Thoracic aorta (tissue), 2 donors: ENCODE results near the gene IQSEC1. TPM values are rescaled to one million over a fixed set of nuclear protein-coding genes. Genes with fewer than 3 reads are reported as not detected.

Experiments used
- ATAC-seq: fragments of 150-250 bp; one replicate; pipeline ENCODE4 v1.8.0; 2017; ENCODE audit warnings: low read depth; ENCODE audit not compliant: insufficient number of reproducible peaks, low FRiP score
- DNase-seq: peaks from one replicate; pipeline ENCODE4 v3.0.0-alpha.2; 2020; ENCODE audit warnings: low spot score
- H3K27ac ChIP-seq, 2 donors: fragments of 200-600 bp; sonication (generic); 1 replicate in 1 of 2; 2 replicates in 1 of 2; pipeline ENCODE4 v1.5.1; 2016; ENCODE audit warnings: mild to moderate bottlenecking in 2 of 2, moderate library complexity in 2 of 2
- H3K27me3 ChIP-seq: fragments of 200-600 bp; sonication (generic); replicated peaks from 2 replicates; pipeline ENCODE4 v1.6.0; 2016; ENCODE audit warnings: mild to moderate bottlenecking; ENCODE audit not compliant: insufficient read depth
- H3K36me3 ChIP-seq: fragments of 200-600 bp; sonication (generic); one replicate; pipeline ENCODE4 v1.5.1; 2016
- H3K4me1 ChIP-seq, 2 donors: fragments of 200-600 bp; sonication (generic); 1 replicate in 1 of 2; 2 replicates in 1 of 2; pipeline versions ENCODE4 v1.5.1 to v1.6.0; 2016; ENCODE audit warnings: low read depth in 2 of 2, mild to moderate bottlenecking in 1 of 2; ENCODE audit not compliant: control insufficient read depth in 1 of 2
- H3K4me3 ChIP-seq: fragments of 200-600 bp; sonication (generic); 2 replicates; pipeline ENCODE4 v1.5.1; 2016; ENCODE audit warnings: mild to moderate bottlenecking
- H3K9me3 ChIP-seq: fragments of 200-600 bp; sonication (generic); 2 replicates; pipeline ENCODE4 v1.5.1; 2016
- CTCF ChIP-seq: fragments of 200-600 bp; sonication (generic); IDR thresholded peaks from one replicate; pipeline ENCODE4 v1.5.1; 2019; ENCODE audit warnings: antibody characterized with exemption
- total RNA-seq, 2 donors: library from RNA; depleted of rRNA; stranded (reverse); fragments of >200 nt; gene quantifications; one replicate each; pipeline versions ENCODE4 v1.1.0 to v1.2.3, GENCODE V29; 2016

The IQSEC1 gene
- total RNA-seq, 2 donors from 2014 or later = 93.6 to 121 TPM

- Histone ChIP-seq H3K27me3 (no peaks in the 10 kb centered on the region), H3K36me3 (no peaks in the 10 kb centered on the region), H3K4me3 (peak overlapping the region; percentile 61), H3K9me3 (peaks cover 4% of the 10 kb centered on the region), H3K4me1 (peaks cover 8 to 29% of the 10 kb centered on the region in 2 donors), H3K27ac (no peak overlapping the region)
- DNase-seq = peak; percentile 60
- peak; percentile 72 for ATAC-seq
- TF ChIP-seq CTCF = peak; percentile 87
Observed at GRCh38 chr3:12868039-12869034, 204.9 kb downstream of the IQSEC1 start.

GRCh38 chr3:12866836-12867235 lies 206.4 kb downstream of the IQSEC1 start:
- H3K4me1 ChIP-seq = peaks cover 8 to 28% of the 10 kb centered on the region in 2 donors
- DNase-seq (no peak), ATAC-seq (no peak)
- TF ChIP-seq CTCF = no peak
- H3K4me3 ChIP-seq = no peak overlapping the region
- H3K36me3 ChIP-seq = no peaks in the 10 kb centered on the region
- H3K9me3 ChIP-seq = peaks cover 4% of the 10 kb centered on the region
- H3K27me3 ChIP-seq = no peaks in the 10 kb centered on the region
- no peak overlapping the region for H3K27ac ChIP-seq

- no peak for DNase-seq
- Histone ChIP-seq H3K9me3 (peaks cover 4% of the 10 kb centered on the region), H3K4me1 (peaks cover 5 to 15% of the 10 kb centered on the region in 2 donors), H3K36me3 (no peaks in the 10 kb centered on the region), H3K4me3 (no peak overlapping the region), H3K27ac (no peak overlapping the region), H3K27me3 (no peaks in the 10 kb centered on the region)
- no peak for TF ChIP-seq CTCF
- ATAC-seq = no peak
Observed at GRCh38 chr3:12865271-12865670, 208.0 kb downstream of the IQSEC1 start.

- no peak for TF ChIP-seq CTCF
- H3K27ac ChIP-seq = no peak overlapping the region
- ATAC-seq = no peak
- H3K4me3 ChIP-seq = no peak overlapping the region
- no peaks in the 10 kb centered on the region for H3K4me1 ChIP-seq
- no peaks in the 10 kb centered on the region for H3K36me3 ChIP-seq
- H3K9me3 ChIP-seq = peaks cover 4% of the 10 kb centered on the region
- DNase-seq = no peak
- no peaks in the 10 kb centered on the region for H3K27me3 ChIP-seq
Observed at GRCh38 chr3:12862387-12862786, 210.8 kb downstream of the IQSEC1 start.

- peaks cover 4% of the 10 kb centered on the region for H3K9me3 ChIP-seq
- no peaks in the 10 kb centered on the region for H3K4me1 ChIP-seq
- no peak for TF ChIP-seq CTCF
- H3K27me3 ChIP-seq = no peaks in the 10 kb centered on the region
- no peaks in the 10 kb centered on the region for H3K36me3 ChIP-seq
- no peak overlapping the region for H3K27ac ChIP-seq
- ATAC-seq (no peak), DNase-seq (no peak)
- no peak overlapping the region for H3K4me3 ChIP-seq
Observed at GRCh38 chr3:12861611-12862010, 211.6 kb downstream of the IQSEC1 start.
